GM12878 (cell line): ENCODE measurements around the gene RAMACL. TPM values are rescaled to one million over a fixed set of nuclear protein-coding genes. Genes with fewer than 3 reads are reported as not detected.

Source experiments
- ATAC-seq: fragments of 200-7000 bp; cut with Tn5 transposase; 3 replicates; pipeline ENCODE4 v1.9.1; 2020; ENCODE audit warnings: mild to moderate bottlenecking, moderate library complexity
- BruUV-seq: library from RNA; stranded (reverse); fragments of 400-500 nt; replicated peaks from 2 replicates; lab custom pipeline; 2021; lab: Mats Ljungman, UMichigan
- CTCF ChIA-PET: fragments of 300-600 bp; sonication (Branson Sonifier 250); formaldehyde crosslinking; extraction: SDS; loops from one replicate; lab custom pipeline; 2021; ENCODE audit warnings: inconsistent platforms; lab: Yijun Ruan, JAX
- POLR2A ChIA-PET: fragments of 350-600 bp; formaldehyde crosslinking; extraction: SDS; loops from one replicate; lab custom pipeline; 2021; ENCODE audit warnings: inconsistent platforms; lab: Charles Lee
- RAD21 ChIA-PET: fragments of 300-600 bp; sonication (Branson Sonifier 250); formaldehyde crosslinking; loops from one replicate; lab custom pipeline; 2023; ENCODE audit warnings: antibody characterized with exemption; ENCODE audit not compliant: unreplicated experiment; lab: Charles Lee
- SMC1A ChIA-PET: fragments of 300-600 bp; sonication (Branson Sonifier 250); formaldehyde crosslinking; loops from one replicate; lab custom pipeline; 2023; ENCODE audit not compliant: unreplicated experiment, uncharacterized antibody; lab: Charles Lee
- DNase-seq: peaks from one replicate; pipeline ENCODE4 v3.0.0-alpha.2; 2011; ENCODE audit warnings: low read depth, low spot score
- FAIRE-seq: peaks from 3 replicates; lab custom pipeline; 2011; peaks lifted over from hg19 to GRCh38; lab: Jason Lieb, UNC
- H2AFZ ChIP-seq: 2 replicates; pipeline ENCODE4 v1.6.0; 2011; ENCODE audit warnings: low read depth, low read length, control low read depth; ENCODE audit not compliant: control insufficient read depth
- H3K27ac ChIP-seq: 2 replicates; pipeline ENCODE4 v1.5.1; 2011; ENCODE audit warnings: control low read depth; ENCODE audit not compliant: control insufficient read depth, insufficient read depth
- H3K27me3 ChIP-seq, 2 experiments: replicated peaks in 1 of 2; 2 replicates each; pipeline versions ENCODE4 v1.6.0 to v1.6.1; 2011; ENCODE audit warnings: low read length in 1 of 2; ENCODE audit not compliant: control insufficient read depth in 2 of 2, insufficient read depth in 2 of 2
- H3K36me3 ChIP-seq, 2 experiments: 2 replicates each; pipeline ENCODE4 v1.5.1; 2011; ENCODE audit warnings: low read length in 1 of 2; ENCODE audit not compliant: control insufficient read depth in 2 of 2, insufficient read depth in 2 of 2
- H3K4me1 ChIP-seq: 2 replicates; pipeline ENCODE4 v1.6.1; 2011; ENCODE audit warnings: mild to moderate bottlenecking, low read length, moderate library complexity, mixed read lengths; ENCODE audit not compliant: control insufficient read depth, insufficient read depth
- H3K4me2 ChIP-seq: 2 replicates; pipeline ENCODE4 v1.6.0; 2011; ENCODE audit warnings: control low read depth; ENCODE audit not compliant: control insufficient read depth, insufficient read depth
- H3K4me3 ChIP-seq: fragments of 200-600 bp; sonication (generic); 2 replicates; pipeline ENCODE4 v1.5.1; 2016
- H3K79me2 ChIP-seq: 2 replicates; pipeline ENCODE4 v1.6.0; 2011; ENCODE audit warnings: low read length; ENCODE audit not compliant: control insufficient read depth, insufficient read depth
- H3K9ac ChIP-seq: 2 replicates; pipeline ENCODE4 v1.8.0; 2011; ENCODE audit warnings: low read length, control low read depth, mixed read lengths; ENCODE audit not compliant: control insufficient read depth, insufficient read depth
- H3K9me3 ChIP-seq: replicated peaks from 3 replicates; pipeline ENCODE4 v1.5.1; 2011; ENCODE audit warnings: mild to moderate bottlenecking, low read length; ENCODE audit not compliant: control insufficient read depth, insufficient read depth
- H4K20me1 ChIP-seq: 2 replicates; pipeline ENCODE4 v1.6.0; 2011; ENCODE audit not compliant: control insufficient read depth, insufficient read depth
- ASH2L ChIP-seq: fragments of 300-600, 200-600 bp; sonication (generic); IDR thresholded peaks from 2 replicates; pipeline ENCODE4 v1.6.1; 2017; ENCODE audit warnings: low read depth, mild to moderate bottlenecking, borderline replicate concordance
- BHLHE40 ChIP-seq, 2 experiments: fragments of 450-650 bp in 1 of 2; IDR thresholded peaks; 2 replicates each; pipeline ENCODE4 v1.6.1; 2011 to 2017; ENCODE audit warnings: low read depth in 2 of 2, borderline replicate concordance in 1 of 2, improper control_type of control experiment in 1 of 2, low read length in 1 of 2, mild to moderate bottlenecking in 1 of 2
- CTCF ChIP-seq, 3 experiments: IDR thresholded peaks in 2 of 3; conservative IDR thresholded peaks in 1 of 3; 2 replicates each; pipeline ENCODE4 v1.5.1; 2011; ENCODE audit warnings: low read depth in 3 of 3, low read length in 3 of 3, mild to moderate bottlenecking in 3 of 3, control low read depth in 2 of 3, moderate library complexity in 2 of 3, inconsistent platforms in 1 of 3, mixed read lengths in 1 of 3; ENCODE audit not compliant: control insufficient read depth in 2 of 3, insufficient read depth in 1 of 3; ENCODE audit errors: extremely low read depth in 1 of 3
- FOXM1 ChIP-seq: IDR thresholded peaks from 2 replicates; pipeline ENCODE4 v1.6.1; 2012; ENCODE audit warnings: low read depth, mild to moderate bottlenecking, inconsistent platforms, low read length, moderate library complexity
- HDGF ChIP-seq: fragments of 450-650 bp; IDR thresholded peaks from 2 replicates; pipeline ENCODE4 v1.6.1; 2016; ENCODE audit warnings: antibody characterized with exemption
- JUNB ChIP-seq: IDR thresholded peaks from 2 replicates; pipeline ENCODE4 v1.6.1; 2016; ENCODE audit warnings: antibody characterized with exemption, mild to moderate bottlenecking
- JUND ChIP-seq: IDR thresholded peaks from 2 replicates; pipeline ENCODE4 v1.6.1; 2012; ENCODE audit warnings: low read depth, mild to moderate bottlenecking, low read length, improper control_type of control experiment, moderate library complexity
- PAX5 ChIP-seq: IDR thresholded peaks from 2 replicates; pipeline ENCODE4 v1.6.1; 2011; ENCODE audit warnings: low read depth, low read length, borderline replicate concordance
- RELA ChIP-seq: fragments of 450-650 bp; IDR thresholded peaks from 2 replicates; pipeline ENCODE4 v1.8.0; 2014; ENCODE audit warnings: borderline replicate concordance; ENCODE audit not compliant: partially characterized antibody
- SMAD5 ChIP-seq: IDR thresholded peaks from 2 replicates; pipeline ENCODE4 v1.6.1; 2016; ENCODE audit warnings: antibody characterized with exemption, low read depth
- SPI1 ChIP-seq: IDR thresholded peaks from 2 replicates; pipeline ENCODE4 v1.6.1; 2011; ENCODE audit warnings: low read depth, mild to moderate bottlenecking, low read length, moderate library complexity, borderline replicate concordance; ENCODE audit not compliant: insufficient read depth
- TBL1XR1 ChIP-seq: IDR thresholded peaks from 2 replicates; pipeline ENCODE4 v1.6.1; 2012; ENCODE audit warnings: low read depth, low read length, improper control_type of control experiment
- TCF7 ChIP-seq: IDR thresholded peaks from 2 replicates; pipeline ENCODE4 v1.6.1; 2014; ENCODE audit warnings: antibody characterized with exemption, borderline replicate concordance
- ZBTB4 ChIP-seq: fragments of 450-650 bp; formaldehyde crosslinking; IDR thresholded peaks from 2 replicates; pipeline ENCODE4 v1.4.0; 2022; ENCODE audit warnings: mild to moderate bottlenecking, moderate library complexity
- WGBS: methylation state at CpG from one replicate; pipeline ENCODE4 v1.1.6; 2016; ENCODE audit warnings: low lambda C conversion rate; ENCODE audit not compliant: insufficient replicate concordance, insufficient coverage; ENCODE audit errors: missing lambda C conversion rate; 5-methylcytosine and 5-hydroxymethylcytosine counted together
- in situ Hi-C: fragments of 300-500 bp; cut with MboI; formaldehyde crosslinking; loops from 9 replicates; pipeline ENCODE4 v1.14.3; 2018; ENCODE audit warnings: mixed read lengths
- intact Hi-C: fragments of 100-400 bp; cut with micrococcal nuclease; formaldehyde crosslinking; loops from one replicate; pipeline ENCODE4 v1.14.2; 2022; ENCODE audit not compliant: unreplicated experiment
- polyA plus RNA-seq, 11 experiments: library from polyadenylated mRNA; depleted of rRNA in 4 of 11; unstranded in 6 of 11; stranded (reverse) in 5 of 11; fragments of >200 nt; fragmentation: Nextera tagmentation in 4 of 11; fragmentation: Illumina TruSeq in 1 of 11; extraction: Ambion mirVana in 4 of 11; extraction: Trizol in 1 of 11; gene quantifications; 1 replicate in 1 of 11; 2 replicates in 10 of 11; pipeline versions ENCODE4 v1.2.1 to v1.2.3, GENCODE V29; 2011 to 2016; ENCODE audit warnings: inconsistent platforms in 2 of 11, missing spikeins in 2 of 11, low read depth in 1 of 11
- total RNA-seq, 4 experiments: library from RNA; depleted of rRNA in 3 of 4; stranded (reverse); fragments of >200 nt in 3 of 4; fragmentation: Illumina TruSeq in 1 of 4; extraction: Trizol in 1 of 4; gene quantifications; 2 replicates each; pipeline versions ENCODE4 v1.2.1 to v1.2.3, GENCODE V29; 2013 to 2021

The RAMACL gene
- total and polyA plus RNA-seq, 10 of the 15 experiments (the other 5 are each of a cell fraction or from before 2014, with no cell fraction given) = 0.09 to 1.3 (median 0.31) TPM; not detected in 1

- no peaks in the 10 kb centered on the region for H3K79me2 ChIP-seq
- H3K36me3 ChIP-seq = no peaks in the 10 kb centered on the region
- POLR2A ChIA-PET = no interaction called here
- ATAC-seq = no peak
- H3K27me3 ChIP-seq = no peaks in the 10 kb centered on the region
- H3K4me1 ChIP-seq = no peaks in the 10 kb centered on the region
- no peak overlapping the region for H3K27ac ChIP-seq
- no TSS peak for BruUV-seq
- RAD21 ChIA-PET = no interaction called here
- H3K9me3 ChIP-seq = no peaks in the 10 kb centered on the region
- intact Hi-C loops (no loop called here), in situ Hi-C loops (no loop called here)
- no peak overlapping the region for H3K4me3 ChIP-seq
- no peaks in the 10 kb centered on the region; the same call in 1 of the 2 replicates for H4K20me1 ChIP-seq
- no peak for FAIRE-seq
- no peak overlapping the region for H3K9ac ChIP-seq
- no peak overlapping the region for H2AFZ ChIP-seq
- DNase-seq = no peak
- WGBS = 61% methylated on average over 13 of the region's 13 CpGs
- H3K4me2 ChIP-seq = no peak overlapping the region
- TF ChIP-seq SMAD5 (no peak), PAX5 (no peak), JUND (no peak), BHLHE40 (IDR thresholded peaks at IDR 0.05; ENCODE audit: borderline replicate concordance in 1 of 2, low read depth in 2 of 2, low read length in 1 of 2) (no peak), RELA (no peak)
- SMC1A ChIA-PET = no interaction called here
- CTCF ChIA-PET = no interaction called here
Measured at GRCh38 chr6:166569206-166569605, 17.3 kb downstream of the RAMACL start.

- Histone ChIP-seq H3K4me1 (no peaks in the 10 kb centered on the region), H3K9ac (no peak overlapping the region), H2AFZ (no peak overlapping the region), H4K20me1 (no peaks in the 10 kb centered on the region; the same call in 1 of the 2 replicates), H3K9me3 (no peaks in the 10 kb centered on the region), H3K36me3 (no peaks in the 10 kb centered on the region), H3K4me3 (no peak overlapping the region), H3K79me2 (no peaks in the 10 kb centered on the region), H3K4me2 (no peak overlapping the region), H3K27me3 (no peaks in the 10 kb centered on the region), H3K27ac (no peak overlapping the region)
- POLR2A ChIA-PET = no interaction called here
- ATAC-seq (no peak), DNase-seq (no peak), FAIRE-seq (no peak)
- in situ Hi-C loops (no loop called here), intact Hi-C loops (no loop called here)
- no TSS peak for BruUV-seq
- CTCF ChIA-PET = no interaction called here
- SMC1A ChIA-PET = no interaction called here
- RAD21 ChIA-PET = interaction anchor here (0.7 to 0.8 kb wide), 2 partner anchors 21 to 683 kb away, joined by 3 read pairs; no protein-coding TSS in a partner anchor
- 70% methylated on average over 8 of the region's 8 CpGs for WGBS
- TF ChIP-seq CTCF (IDR thresholded peaks at IDR 0.05 in 2 of 3, conservative IDR thresholded peaks at IDR 0.05 in 1 of 3; ENCODE audit: control insufficient read depth in 2 of 3, extremely low read depth in 1 of 3, insufficient read depth in 1 of 3, low read depth in 3 of 3, low read length in 3 of 3) (no peak), ZBTB4 (CRISPR knock-in tag) (no peak), JUNB (no peak), FOXM1 (no peak), HDGF (no peak), SPI1 (no peak), TBL1XR1 (no peak), ASH2L (no peak), TCF7 (no peak)
Measured at GRCh38 chr6:166567813-166568212, 18.7 kb downstream of the RAMACL start.
